Omental fat pad (tissue), 4 donors: ENCODE results near the gene VSIG8. TPM values are rescaled to one million over a fixed set of nuclear protein-coding genes. Genes with fewer than 3 reads are reported as not detected.

ENCODE experiments used
- ATAC-seq: fragments of 150-250 bp; one replicate; pipeline ENCODE4 v1.9.1; 2016; ENCODE audit warnings: mild to moderate bottlenecking, moderate library complexity; ENCODE audit not compliant: low FRiP score
- DNase-seq: peaks from one replicate; pipeline ENCODE4 v3.0.0-alpha.2; 2019; ENCODE audit warnings: low spot score
- total RNA-seq, 4 donors: library from RNA; depleted of rRNA; stranded (reverse); fragments of >200 nt; gene quantifications; one replicate each; pipeline ENCODE4 v1.1.0, GENCODE V29; 2016
- TF ChIP-seq, protein P1 (sequence below), 3 donors: fragments of 450-650 bp; IDR thresholded peaks; one replicate each; pipeline ENCODE4 v1.5.1; 2016 to 2017; ENCODE audit warnings: antibody characterized with exemption in 3 of 3, mild to moderate bottlenecking in 3 of 3, moderate library complexity in 2 of 3

Gene VSIG8
- total RNA-seq, 4 donors from 2014 or later, result not detected

DNA sequence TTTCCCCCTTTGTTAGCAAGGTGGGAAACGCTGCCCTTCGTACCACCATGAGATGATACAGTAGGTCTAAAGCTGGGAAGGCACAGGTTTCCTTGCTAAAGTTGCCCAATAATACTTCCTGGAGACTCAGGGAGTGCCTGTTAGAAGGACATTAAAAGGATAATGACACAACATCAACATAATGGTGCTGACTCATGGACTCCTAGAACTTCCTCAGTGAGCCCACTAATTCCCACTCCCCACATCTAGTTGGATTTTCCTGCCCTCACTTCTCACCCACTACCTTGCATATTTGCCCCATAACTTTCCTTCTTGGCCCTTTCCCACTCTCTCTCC lies 20.0 kb upstream of the VSIG8 start:
- DNase-seq, result no peak
- TF ChIP-seq, protein P1, sequence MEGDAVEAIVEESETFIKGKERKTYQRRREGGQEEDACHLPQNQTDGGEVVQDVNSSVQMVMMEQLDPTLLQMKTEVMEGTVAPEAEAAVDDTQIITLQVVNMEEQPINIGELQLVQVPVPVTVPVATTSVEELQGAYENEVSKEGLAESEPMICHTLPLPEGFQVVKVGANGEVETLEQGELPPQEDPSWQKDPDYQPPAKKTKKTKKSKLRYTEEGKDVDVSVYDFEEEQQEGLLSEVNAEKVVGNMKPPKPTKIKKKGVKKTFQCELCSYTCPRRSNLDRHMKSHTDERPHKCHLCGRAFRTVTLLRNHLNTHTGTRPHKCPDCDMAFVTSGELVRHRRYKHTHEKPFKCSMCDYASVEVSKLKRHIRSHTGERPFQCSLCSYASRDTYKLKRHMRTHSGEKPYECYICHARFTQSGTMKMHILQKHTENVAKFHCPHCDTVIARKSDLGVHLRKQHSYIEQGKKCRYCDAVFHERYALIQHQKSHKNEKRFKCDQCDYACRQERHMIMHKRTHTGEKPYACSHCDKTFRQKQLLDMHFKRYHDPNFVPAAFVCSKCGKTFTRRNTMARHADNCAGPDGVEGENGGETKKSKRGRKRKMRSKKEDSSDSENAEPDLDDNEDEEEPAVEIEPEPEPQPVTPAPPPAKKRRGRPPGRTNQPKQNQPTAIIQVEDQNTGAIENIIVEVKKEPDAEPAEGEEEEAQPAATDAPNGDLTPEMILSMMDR (IDR thresholded peaks at IDR 0.05), result no peak

DNA sequence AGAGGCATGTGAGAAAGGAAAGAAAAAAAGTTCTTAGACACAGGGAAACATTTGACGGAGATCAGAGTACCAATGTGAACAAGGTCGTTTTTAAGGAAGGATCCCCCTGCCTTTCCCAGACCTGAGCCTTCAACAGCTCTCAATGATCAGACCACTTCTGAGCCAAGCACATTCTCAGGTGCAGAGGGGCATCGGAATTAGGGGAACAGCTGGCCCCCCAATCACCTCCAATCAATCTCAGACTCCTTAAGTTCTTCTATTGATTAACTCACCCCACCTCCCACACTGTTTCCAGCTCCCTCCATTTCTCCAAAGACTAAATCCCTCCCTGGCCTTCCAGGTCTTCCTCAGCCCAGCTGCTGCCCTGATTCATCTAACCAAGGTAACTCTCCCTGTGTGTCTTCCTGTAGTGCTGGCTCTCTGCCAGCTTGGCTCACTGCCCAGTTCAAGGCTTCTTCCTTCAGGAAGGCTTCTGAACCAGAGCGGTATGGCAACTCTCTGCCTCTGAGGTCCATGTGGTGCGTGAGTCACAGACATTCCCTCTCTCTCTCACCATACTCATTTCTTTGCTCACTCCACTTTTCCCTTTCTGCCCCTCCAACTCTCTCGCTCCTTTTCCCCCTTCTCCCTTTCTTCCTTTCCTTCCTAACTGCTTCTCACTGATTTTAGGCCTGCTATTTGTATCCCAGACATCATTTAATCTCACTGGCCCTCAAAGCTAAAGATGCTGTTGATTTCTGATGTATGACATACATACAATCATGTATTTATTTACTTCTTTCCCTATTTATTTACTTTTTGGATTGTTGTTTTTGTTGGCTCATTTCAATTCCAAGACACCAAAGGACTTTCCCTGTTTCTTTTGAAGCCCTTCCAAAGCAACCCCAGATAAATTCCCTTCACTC lies 19.4 kb upstream of the VSIG8 start:
- TF ChIP-seq, protein P1 (IDR thresholded peaks at IDR 0.05), result no peak
- peak; percentile 96 for DNase-seq
- ATAC-seq, result peak; percentile 94

More for the DNA sequence above, 20.0 kb upstream of the VSIG8 start:
- ATAC-seq, result peak; percentile 39

DNA sequence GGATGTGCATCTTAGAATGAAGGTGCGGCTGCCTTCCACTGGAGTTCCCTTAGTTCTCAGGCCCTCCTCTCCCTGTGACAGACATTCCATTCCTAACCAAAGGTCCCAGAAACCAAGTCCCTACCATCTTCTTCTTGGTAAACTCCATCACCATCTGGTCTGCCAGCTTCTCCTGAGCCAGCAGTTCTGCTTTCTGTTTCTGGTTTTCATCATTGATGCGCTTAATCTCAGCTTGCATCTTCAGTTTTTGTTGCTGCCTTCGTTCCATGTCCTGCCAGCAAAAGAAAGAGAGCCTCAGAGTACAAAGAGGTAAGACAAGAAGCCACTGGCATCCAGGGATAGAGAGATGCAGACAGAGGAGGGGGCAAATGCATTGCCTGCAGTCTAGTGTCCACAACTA lies 18.0 kb upstream of the VSIG8 start:
- TF ChIP-seq, protein P1 (IDR thresholded peaks at IDR 0.05), result no peak
- ATAC-seq (no peak), DNase-seq (no peak)

DNA sequence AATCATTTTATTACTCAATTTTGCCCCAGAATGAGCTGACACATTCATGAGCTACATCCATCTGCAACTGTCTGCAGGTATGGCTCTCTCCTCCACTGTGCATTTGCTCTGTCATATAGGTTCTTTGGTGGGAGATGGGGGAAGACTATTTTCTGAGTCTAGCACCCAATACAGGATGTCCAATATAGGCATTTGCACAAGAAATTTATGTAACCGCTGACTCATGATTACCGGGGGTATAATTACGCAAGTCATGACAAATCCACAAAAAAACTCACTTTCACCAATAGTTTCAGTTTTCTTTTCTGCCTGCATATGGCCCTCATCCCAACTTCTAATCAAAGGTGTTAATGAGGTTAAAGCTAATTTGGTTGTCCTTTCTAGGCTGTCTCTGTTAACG lies 17.5 kb upstream of the VSIG8 start:
- DNase-seq, result no peak
- peak; percentile 21 for ATAC-seq
- TF ChIP-seq, protein P1 (IDR thresholded peaks at IDR 0.05), result no peak

DNA sequence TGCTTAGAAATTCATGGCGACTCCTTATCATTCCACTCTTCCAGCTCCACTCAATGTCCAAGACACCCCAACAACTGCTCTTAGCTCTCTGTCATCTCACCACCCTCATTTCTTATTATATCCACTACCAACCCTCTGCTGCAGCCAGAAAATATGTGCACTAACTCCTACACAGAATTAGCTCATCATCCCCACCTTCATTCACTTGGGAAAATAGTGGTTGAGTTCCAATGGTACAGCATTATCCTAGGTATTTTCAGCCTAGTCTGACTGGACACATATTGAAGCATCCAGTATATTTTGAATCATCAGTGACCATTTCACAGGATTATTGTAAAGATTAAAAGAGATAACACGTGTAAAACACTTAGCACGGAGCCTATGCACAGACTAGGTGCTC lies 16.7 kb upstream of the VSIG8 start:
- DNase-seq (no peak), ATAC-seq (no peak)
- TF ChIP-seq, protein P1 (IDR thresholded peaks at IDR 0.05), result no peak

DNA sequence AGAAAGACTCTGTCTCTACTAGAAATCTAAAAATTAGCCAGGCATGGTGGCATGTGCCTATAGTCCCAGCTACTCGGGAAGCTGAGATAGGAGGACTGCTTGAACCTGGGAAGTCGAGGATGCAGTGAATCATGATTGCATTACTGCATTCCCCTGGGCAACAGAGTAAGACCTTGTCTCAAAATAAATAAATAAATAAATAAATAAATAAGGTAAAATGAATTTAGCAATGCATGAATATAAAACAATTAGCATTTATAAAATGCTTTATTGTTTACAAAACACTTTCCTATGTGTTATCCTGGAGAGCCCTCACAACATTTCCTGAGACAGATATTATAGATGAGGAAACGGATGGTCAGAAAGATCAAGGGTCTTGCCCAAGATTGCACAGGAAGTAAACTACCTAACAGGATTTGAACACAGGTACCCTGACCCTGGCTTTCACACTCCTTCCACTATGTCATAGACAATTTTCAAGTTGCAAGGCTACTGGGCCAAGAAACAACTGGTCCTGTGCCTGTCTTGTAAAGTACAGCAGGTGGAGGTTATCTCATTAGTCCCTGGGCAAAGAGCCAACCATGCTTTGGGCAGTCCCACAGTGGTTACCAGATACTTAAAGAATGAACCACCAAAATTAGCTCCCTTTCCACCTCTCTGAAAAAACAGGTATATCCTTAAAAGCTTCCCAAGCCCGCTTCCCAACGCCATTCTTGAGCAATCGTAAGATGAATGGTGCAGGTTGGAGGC lies 15.4 kb upstream of the VSIG8 start:
- DNase-seq, result no peak
- no peak for ATAC-seq
- TF ChIP-seq, protein P1 (IDR thresholded peaks at IDR 0.05), result no peak
